Right atrium auricular region (tissue), 2 donors: Measurements from ENCODE around the gene PIK3R2. TPM values are rescaled to one million over a fixed set of nuclear protein-coding genes. Genes with fewer than 3 reads are reported as not detected.
A peak's percentile ranks its signal among the peaks of the same experiment; 100 is the strongest.

ENCODE experiments used
- DNase-seq: peaks from one replicate; pipeline ENCODE4 v3.0.0-alpha.2; 2019; ENCODE audit warnings: low spot score
- H3K27ac ChIP-seq, 2 donors: fragments of 200-600 bp; sonication (generic); 1 replicate in 1 of 2; 2 replicates in 1 of 2; pipeline ENCODE4 v1.5.1; 2016 to 2019
- H3K27me3 ChIP-seq, 2 donors: fragments of 200-600 bp; sonication (generic); one replicate each; pipeline versions ENCODE4 v1.5.1 to v1.6.0; 2017 to 2019
- H3K36me3 ChIP-seq: fragments of 200-600 bp; sonication (generic); one replicate; pipeline ENCODE4 v1.5.1; 2016
- H3K4me1 ChIP-seq, 2 donors: fragments of 200-600 bp; sonication (generic); one replicate each; pipeline versions ENCODE4 v1.5.1 to v1.6.0; 2017 to 2019
- H3K4me3 ChIP-seq, 2 donors: fragments of 200-600 bp; sonication (generic); 1 replicate in 1 of 2; 2 replicates in 1 of 2; pipeline ENCODE4 v1.5.1; 2017 to 2019; ENCODE audit warnings: mild to moderate bottlenecking in 1 of 2, moderate library complexity in 1 of 2
- H3K9me3 ChIP-seq, 2 donors: fragments of 200-600 bp; sonication (generic); one replicate each; pipeline ENCODE4 v1.5.1; 2019
- CTCF ChIP-seq, 2 donors: fragments of 200-600 bp; sonication (generic); IDR thresholded peaks; one replicate each; pipeline ENCODE4 v1.5.1; 2019; ENCODE audit warnings: antibody characterized with exemption in 2 of 2
- total RNA-seq, 2 donors: library from RNA; depleted of rRNA; stranded (reverse); fragments of >200 nt; gene quantifications; one replicate each; pipeline ENCODE4 v1.1.0, GENCODE V29; 2016

The PIK3R2 gene
- total RNA-seq, 2 donors from 2014 or later, result 18.7 to 19.0 TPM

GRCh38 chr19:18109733-18110608 lies 43.0 kb upstream of the PIK3R2 start:
- Histone ChIP-seq H3K27me3 (no peaks in the 10 kb centered on the region), H3K36me3 (no peaks in the 10 kb centered on the region), H3K4me1 (peaks cover 0 to 18% of the 10 kb centered on the region in 2 donors), H3K4me3 (peak overlapping the region; percentile 62 to 66), H3K9me3 (no peaks in the 10 kb centered on the region), H3K27ac (peak overlapping the region; percentile 41 to 60)
- TF ChIP-seq CTCF (IDR thresholded peaks at IDR 0.05), result no peak
- DNase-seq, result no peak

- Histone ChIP-seq H3K9me3 (no peaks in the 10 kb centered on the region), H3K4me1 (peaks cover 0 to 18% of the 10 kb centered on the region in 2 donors), H3K36me3 (no peaks in the 10 kb centered on the region), H3K27me3 (no peaks in the 10 kb centered on the region), H3K27ac (no peak overlapping the region), H3K4me3 (peak overlapping the region; percentile 62 to 66)
- no peak for DNase-seq
- no peak for TF ChIP-seq CTCF (IDR thresholded peaks at IDR 0.05)
These were observed 42.2 kb upstream of the PIK3R2 start for GRCh38 chr19:18110609-18111232.

GRCh38 chr19:18112989-18113478 lies 39.9 kb upstream of the PIK3R2 start:
- no peaks in the 10 kb centered on the region for H3K9me3 ChIP-seq
- no peaks in the 10 kb centered on the region for H3K27me3 ChIP-seq
- no peaks in the 10 kb centered on the region for H3K36me3 ChIP-seq
- H3K4me1 ChIP-seq, result peaks cover 0 to 25% of the 10 kb centered on the region in 2 donors
- peak; percentile 75 to 94 for TF ChIP-seq CTCF (IDR thresholded peaks at IDR 0.05)
- DNase-seq, result peak; percentile 83
- no peak overlapping the region for H3K4me3 ChIP-seq
- no peak overlapping the region for H3K27ac ChIP-seq

GRCh38 chr19:18113827-18114226 lies 39.1 kb upstream of the PIK3R2 start:
- no peak for TF ChIP-seq CTCF (IDR thresholded peaks at IDR 0.05)
- no peaks in the 10 kb centered on the region for H3K36me3 ChIP-seq
- H3K27me3 ChIP-seq, result no peaks in the 10 kb centered on the region
- no peaks in the 10 kb centered on the region for H3K9me3 ChIP-seq
- no peak for DNase-seq
- no peak overlapping the region for H3K4me3 ChIP-seq
- no peak overlapping the region for H3K27ac ChIP-seq
- peaks cover 0 to 33% of the 10 kb centered on the region in 2 donors for H3K4me1 ChIP-seq

- no peak for TF ChIP-seq CTCF (IDR thresholded peaks at IDR 0.05)
- H3K36me3 ChIP-seq, result no peaks in the 10 kb centered on the region
- H3K4me1 ChIP-seq, result peaks cover 0 to 35% of the 10 kb centered on the region in 2 donors
- no peaks in the 10 kb centered on the region for H3K27me3 ChIP-seq
- H3K4me3 ChIP-seq, result no peak overlapping the region
- no peak for DNase-seq
- H3K9me3 ChIP-seq, result no peaks in the 10 kb centered on the region
- H3K27ac ChIP-seq, result no peak overlapping the region
These were observed 38.5 kb upstream of the PIK3R2 start for GRCh38 chr19:18114483-18114882.
